MM.1S (cell line): Measurements from ENCODE around the gene GBX1.

Experiments
- DNase-seq: peaks from one replicate; pipeline ENCODE4 v3.0.0-alpha.2; 2015
- H2AFZ ChIP-seq: fragments of 300-600 bp; sonication (generic); 2 replicates; pipeline ENCODE4 v1.6.0; 2016; ENCODE audit warnings: antibody characterized with exemption, low read length
- H3F3A ChIP-seq: fragments of 300-600 bp; sonication (generic); 2 replicates; pipeline ENCODE4 v1.6.1; 2016; ENCODE audit warnings: mild to moderate bottlenecking, antibody characterized with exemption, low read length, moderate library complexity, mixed read lengths; ENCODE audit not compliant: insufficient read depth
- H3K27ac ChIP-seq: fragments of 300-600 bp; sonication (generic); 2 replicates; pipeline ENCODE4 v1.5.1; 2016; ENCODE audit warnings: mild to moderate bottlenecking, low read length
- H3K27me3 ChIP-seq: fragments of 300-600 bp; sonication (generic); replicated peaks from 2 replicates; pipeline ENCODE4 v1.6.0; 2016; ENCODE audit warnings: low read length; ENCODE audit not compliant: insufficient read depth
- H3K36me3 ChIP-seq: fragments of 300-600 bp; sonication (generic); replicated peaks from 2 replicates; pipeline ENCODE4 v1.6.1; 2016; ENCODE audit warnings: mild to moderate bottlenecking, low read length, mixed read lengths; ENCODE audit not compliant: insufficient read depth
- H3K4me1 ChIP-seq: fragments of 300-600 bp; sonication (generic); 2 replicates; pipeline ENCODE4 v1.6.1; 2016; ENCODE audit warnings: low read length, mixed read lengths
- H3K4me2 ChIP-seq: fragments of 300-600 bp; sonication (generic); 2 replicates; pipeline ENCODE4 v1.6.0; 2016; ENCODE audit warnings: low read depth, low read length
- H3K4me3 ChIP-seq: fragments of 300-600 bp; sonication (generic); 2 replicates; pipeline ENCODE4 v1.5.1; 2016; ENCODE audit warnings: low read length, mixed read lengths
- H3K79me2 ChIP-seq: fragments of 300-600 bp; sonication (generic); 2 replicates; pipeline ENCODE4 v1.6.1; 2016; ENCODE audit warnings: mixed run types, low read length, mixed read lengths
- H3K9ac ChIP-seq: fragments of 300-600 bp; sonication (generic); 2 replicates; pipeline ENCODE4 v1.6.1; 2016; ENCODE audit warnings: low read length, mixed read lengths
- H3K9me2 ChIP-seq: fragments of 300-600 bp; sonication (generic); replicated peaks from 2 replicates; pipeline ENCODE4 v1.6.1; 2016; ENCODE audit warnings: mild to moderate bottlenecking, low read length, mixed read lengths; ENCODE audit not compliant: insufficient read depth
- H3K9me3 ChIP-seq: fragments of 300-600 bp; sonication (generic); replicated peaks from 2 replicates; pipeline ENCODE4 v1.6.1; 2016; ENCODE audit warnings: mild to moderate bottlenecking, low read length, mixed read lengths; ENCODE audit not compliant: insufficient read depth
- H4K20me1 ChIP-seq: fragments of 300-600 bp; sonication (generic); 2 replicates; pipeline ENCODE4 v1.6.1; 2016; ENCODE audit warnings: mild to moderate bottlenecking, low read length, moderate library complexity, mixed read lengths; ENCODE audit not compliant: insufficient read depth
- CTCF ChIP-seq: fragments of 300-600 bp; sonication (generic); IDR thresholded peaks from 2 replicates; pipeline ENCODE4 v1.5.1; 2016; ENCODE audit warnings: antibody characterized with exemption, low read length, mixed read lengths
- EZH2 ChIP-seq: fragments of 300-600 bp; sonication (generic); optimal IDR thresholded peaks from 2 replicates; pipeline ENCODE3; 2017; ENCODE audit warnings: low read depth, mild to moderate bottlenecking, antibody characterized with exemption, low read length, mixed read lengths
- EZH2phosphoT487 ChIP-seq: fragments of 300-600 bp; sonication (generic); IDR thresholded peaks from 2 replicates; pipeline ENCODE4 v1.6.1; 2018; ENCODE audit warnings: antibody characterized with exemption, low read length

Gene GBX1

GRCh38 chr7:151128144-151128543 is 39.4 kb downstream of the GBX1 start:
- no peaks in the 10 kb centered on the region for H3K9me3 ChIP-seq

GRCh38 chr7:151126491-151127137 is 40.9 kb downstream of the GBX1 start:
- no peaks in the 10 kb centered on the region for H3K9me2 ChIP-seq
- H3K4me1 ChIP-seq: no peaks in the 10 kb centered on the region
- no peak for DNase-seq
- TF ChIP-seq CTCF (no peak), EZH2 (no peak), EZH2phosphoT487 (no peak)
- H3K4me3 ChIP-seq: no peak overlapping the region
- H3K4me2 ChIP-seq: no peak overlapping the region
- H2AFZ ChIP-seq: no peak overlapping the region
- no peaks in the 10 kb centered on the region for H3K9me3 ChIP-seq
- H3K27me3 ChIP-seq: no peaks in the 10 kb centered on the region
- no peak overlapping the region for H3K27ac ChIP-seq
- H3K79me2 ChIP-seq: no peaks in the 10 kb centered on the region
- H4K20me1 ChIP-seq: no peaks in the 10 kb centered on the region
- no peaks in the 10 kb centered on the region for H3F3A ChIP-seq
- H3K9ac ChIP-seq: no peak overlapping the region
- H3K36me3 ChIP-seq: no peaks in the 10 kb centered on the region

More at GRCh38 chr7:151128144-151128543, 39.4 kb downstream of the GBX1 start:
- H3K27me3 ChIP-seq: no peaks in the 10 kb centered on the region
- no peak overlapping the region for H2AFZ ChIP-seq
- no peak overlapping the region for H3K4me2 ChIP-seq
- H3K79me2 ChIP-seq: no peaks in the 10 kb centered on the region
- no peaks in the 10 kb centered on the region for H3K36me3 ChIP-seq
- H3K4me3 ChIP-seq: no peak overlapping the region
- TF ChIP-seq EZH2phosphoT487: no peak
- H3F3A ChIP-seq: no peaks in the 10 kb centered on the region
- H3K4me1 ChIP-seq: no peaks in the 10 kb centered on the region
- H4K20me1 ChIP-seq: no peaks in the 10 kb centered on the region
- no peak for DNase-seq
- no peak overlapping the region for H3K27ac ChIP-seq
- H3K9me2 ChIP-seq: no peaks in the 10 kb centered on the region
- H3K9ac ChIP-seq: no peak overlapping the region

GRCh38 chr7:151125846-151126481 is 41.5 kb downstream of the GBX1 start:
- H2AFZ ChIP-seq: no peak overlapping the region
- H3K4me3 ChIP-seq: no peak overlapping the region
- H3K9me2 ChIP-seq: no peaks in the 10 kb centered on the region
- no peaks in the 10 kb centered on the region for H3K36me3 ChIP-seq
- H3K27me3 ChIP-seq: no peaks in the 10 kb centered on the region
- no peak overlapping the region for H3K9ac ChIP-seq
- H4K20me1 ChIP-seq: no peaks in the 10 kb centered on the region
- no peak for TF ChIP-seq EZH2phosphoT487
- no peak for TF ChIP-seq EZH2
- no peaks in the 10 kb centered on the region for H3K9me3 ChIP-seq
- H3K4me1 ChIP-seq: no peaks in the 10 kb centered on the region
- DNase-seq: no peak
- no peak overlapping the region for H3K27ac ChIP-seq
- no peak overlapping the region for H3K4me2 ChIP-seq
- no peaks in the 10 kb centered on the region for H3K79me2 ChIP-seq
- H3F3A ChIP-seq: no peaks in the 10 kb centered on the region

- TF ChIP-seq CTCF (no peak), EZH2 (no peak), EZH2phosphoT487 (no peak)
- no peak overlapping the region for H3K27ac ChIP-seq
These were observed 42.0 kb downstream of the GBX1 start for GRCh38 chr7:151125470-151125845.

More at GRCh38 chr7:151125470-151125845, 42.0 kb downstream of the GBX1 start:
- Histone ChIP-seq H3K9me3 (no peaks in the 10 kb centered on the region), H3F3A (no peaks in the 10 kb centered on the region), H3K27me3 (no peaks in the 10 kb centered on the region), H3K4me3 (no peak overlapping the region), H3K4me2 (no peak overlapping the region), H3K36me3 (no peaks in the 10 kb centered on the region), H2AFZ (no peak overlapping the region), H4K20me1 (no peaks in the 10 kb centered on the region), H3K9ac (no peak overlapping the region), H3K79me2 (no peaks in the 10 kb centered on the region), H3K9me2 (no peaks in the 10 kb centered on the region), H3K4me1 (no peaks in the 10 kb centered on the region)
- DNase-seq: no peak
